ENCODE results near the gene CCDC3.

- TF ChIP-seq, protein P1, sequence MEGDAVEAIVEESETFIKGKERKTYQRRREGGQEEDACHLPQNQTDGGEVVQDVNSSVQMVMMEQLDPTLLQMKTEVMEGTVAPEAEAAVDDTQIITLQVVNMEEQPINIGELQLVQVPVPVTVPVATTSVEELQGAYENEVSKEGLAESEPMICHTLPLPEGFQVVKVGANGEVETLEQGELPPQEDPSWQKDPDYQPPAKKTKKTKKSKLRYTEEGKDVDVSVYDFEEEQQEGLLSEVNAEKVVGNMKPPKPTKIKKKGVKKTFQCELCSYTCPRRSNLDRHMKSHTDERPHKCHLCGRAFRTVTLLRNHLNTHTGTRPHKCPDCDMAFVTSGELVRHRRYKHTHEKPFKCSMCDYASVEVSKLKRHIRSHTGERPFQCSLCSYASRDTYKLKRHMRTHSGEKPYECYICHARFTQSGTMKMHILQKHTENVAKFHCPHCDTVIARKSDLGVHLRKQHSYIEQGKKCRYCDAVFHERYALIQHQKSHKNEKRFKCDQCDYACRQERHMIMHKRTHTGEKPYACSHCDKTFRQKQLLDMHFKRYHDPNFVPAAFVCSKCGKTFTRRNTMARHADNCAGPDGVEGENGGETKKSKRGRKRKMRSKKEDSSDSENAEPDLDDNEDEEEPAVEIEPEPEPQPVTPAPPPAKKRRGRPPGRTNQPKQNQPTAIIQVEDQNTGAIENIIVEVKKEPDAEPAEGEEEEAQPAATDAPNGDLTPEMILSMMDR (IDR thresholded peaks at IDR 0.05), result no peak
- TF ChIP-seq POLR2AphosphoS5 (IDR thresholded peaks at IDR 0.05; ENCODE audit: low read depth, low read length), result no peak
Measured at GRCh38 chr10:12973149-12973718, 28.3 kb downstream of the CCDC3 start.

Measured in Panc1 (cell line).